HG02885 (cell line): ENCODE data around the gene ILK.
A peak's percentile ranks its signal among the peaks of the same experiment; 100 is the strongest.

Experiments used
- ATAC-seq: cut with Tn5 transposase; IDR thresholded peaks from one replicate; pipeline ENCODE4 v1.9.1; 2021; ENCODE audit warnings: mild to moderate bottlenecking; ENCODE audit not compliant: unreplicated experiment, poor library complexity

Gene ILK

GRCh38 chr11:6619004-6619745 lies 15.6 kb downstream of the ILK start, which contains the start of gene TPP1:
TSS of gene TPP1 (minus strand) at chr11:6619422. CDS start at chr11:6619400, 22 bp downstream.
- peak; percentile 99 for ATAC-seq

- ATAC-seq: no peak
Measured at GRCh38 chr11:6620636-6621035, 17.1 kb downstream of the ILK start.

- no peak for ATAC-seq
Measured at GRCh38 chr11:6621711-6622211, 18.2 kb downstream of the ILK start.

GRCh38 chr11:6622261-6623171 lies 18.9 kb downstream of the ILK start:
- ATAC-seq: no peak

- ATAC-seq: no peak
Measured at GRCh38 chr11:6623391-6624363, 20.1 kb downstream of the ILK start.

GRCh38 chr11:6625156-6625831 lies 21.7 kb downstream of the ILK start:
- ATAC-seq: no peak

- ATAC-seq: no peak
Measured at GRCh38 chr11:6625832-6626420, 22.4 kb downstream of the ILK start.

GRCh38 chr11:6626971-6627761 lies 23.6 kb downstream of the ILK start:
- ATAC-seq: no peak

GRCh38 chr11:6627762-6628241 lies 24.2 kb downstream of the ILK start:
- peak; percentile 80 for ATAC-seq

GRCh38 chr11:6628526-6628925 lies 25.0 kb downstream of the ILK start:
- ATAC-seq: no peak

- no peak for ATAC-seq
Measured at GRCh38 chr11:6629573-6629891, 26.0 kb downstream of the ILK start.

GRCh38 chr11:6629892-6630631 lies 26.5 kb downstream of the ILK start:
- ATAC-seq: no peak

GRCh38 chr11:6630632-6631291 lies 27.2 kb downstream of the ILK start:
- ATAC-seq: no peak

- no peak for ATAC-seq
Measured at GRCh38 chr11:6631361-6631890, 27.9 kb downstream of the ILK start.

GRCh38 chr11:6632116-6633073 lies 28.8 kb downstream of the ILK start:
- no peak for ATAC-seq
